ENCODE results near the gene PARVB. TPM values are rescaled to one million over a fixed set of nuclear protein-coding genes. Genes with fewer than 3 reads are reported as not detected.

The PARVB gene
- total RNA-seq, 1 donor from 2014 or later = 52.7 TPM

DNA sequence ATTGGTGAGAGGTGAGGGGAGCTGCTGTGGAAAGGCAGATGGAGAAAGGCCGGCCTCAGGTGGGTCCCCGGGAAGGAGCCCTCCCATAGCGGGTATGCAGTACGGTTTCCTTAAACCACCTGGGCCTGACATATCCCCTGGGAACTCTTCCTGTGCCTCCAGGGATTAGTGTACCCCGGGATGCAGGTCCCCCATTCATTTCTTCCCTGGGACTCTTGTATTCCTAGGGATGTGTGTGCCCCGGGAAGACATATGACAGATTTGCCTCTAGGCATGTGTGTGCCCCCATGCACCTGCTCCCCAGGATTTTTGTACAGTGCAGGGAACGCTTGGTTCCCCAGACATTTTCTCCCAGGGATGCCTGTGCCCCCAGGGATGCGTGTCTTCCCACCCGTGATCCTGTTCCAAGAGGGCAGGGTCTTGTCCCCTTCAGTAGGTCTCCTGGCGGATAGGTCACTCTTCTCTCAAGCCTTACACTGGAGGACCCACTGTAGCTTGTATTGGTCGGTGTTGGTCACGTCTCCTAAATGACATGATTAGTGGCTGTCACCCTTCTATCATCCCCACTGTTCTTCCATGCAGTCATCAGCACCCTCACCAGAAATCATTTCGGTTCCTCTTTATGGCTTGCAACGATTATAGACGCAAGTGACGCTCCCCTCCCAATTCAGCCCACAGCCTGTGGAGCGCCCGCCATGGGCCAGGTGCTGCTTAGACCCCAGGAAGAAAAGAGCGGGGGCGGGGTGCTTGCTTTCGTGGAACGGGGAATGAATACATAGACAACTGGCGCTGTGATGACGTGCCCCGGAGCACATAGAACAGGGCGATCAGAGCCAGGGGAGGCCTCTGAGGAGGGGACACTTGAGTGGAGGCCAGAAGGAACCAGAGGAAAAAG lies 1.3 kb downstream of the PARVB start:
- intact Hi-C loops (cut with micrococcal nuclease) = no loop called here

GRCh38 chr22:44026066-44026629 lies 2.0 kb downstream of the PARVB start:
- intact Hi-C loops (cut with micrococcal nuclease) = no loop called here

DNA sequence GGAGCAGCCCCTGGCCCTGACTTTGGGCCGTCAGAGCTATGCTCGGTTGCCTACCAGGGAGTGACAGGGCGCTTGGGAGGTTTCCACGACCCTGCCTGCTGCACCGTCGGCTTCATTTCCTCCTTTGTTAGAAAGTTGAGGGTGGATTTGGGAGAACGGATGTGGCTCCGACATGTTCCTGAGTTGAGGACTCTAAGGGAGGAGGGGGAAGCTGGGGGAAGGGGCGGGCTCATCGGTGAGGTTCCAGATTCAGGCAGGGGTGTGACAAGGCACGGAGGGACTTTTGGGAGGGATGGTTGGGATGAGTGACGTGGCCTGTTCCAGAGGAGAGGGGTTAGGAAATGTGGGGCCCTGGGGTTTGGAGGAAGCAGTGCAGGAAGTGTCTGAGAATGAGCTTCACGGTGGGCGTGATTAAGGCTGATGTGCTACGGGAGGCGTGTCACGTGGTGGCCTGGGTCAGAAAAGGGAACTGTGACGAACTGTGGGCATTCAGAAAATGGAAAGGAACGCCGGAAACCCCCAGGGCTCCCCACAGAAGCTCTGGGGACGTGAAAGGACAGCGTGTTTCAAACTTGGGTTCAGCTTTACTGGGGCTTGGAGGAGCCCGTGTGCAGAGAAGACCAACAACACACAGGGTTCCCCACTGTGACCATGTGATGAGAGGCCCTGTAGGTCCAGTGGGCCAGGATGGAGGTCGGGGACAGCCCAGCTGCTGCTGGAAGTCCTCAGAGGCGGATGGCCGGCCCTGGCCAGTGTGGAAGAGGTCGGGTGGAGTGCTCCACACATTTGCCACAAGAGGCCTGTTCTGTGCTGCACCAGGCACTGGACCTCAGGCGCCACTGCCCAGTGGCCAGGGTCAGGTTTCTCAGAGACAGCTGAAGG lies 2.8 kb downstream of the PARVB start:
- intact Hi-C loops (cut with micrococcal nuclease) = no loop called here

GRCh38 chr22:44028091-44028490 lies 4.0 kb downstream of the PARVB start:
- intact Hi-C loops (cut with micrococcal nuclease) = no loop called here

- intact Hi-C loops (cut with micrococcal nuclease) = no loop called here
These were observed 5.0 kb downstream of the PARVB start for GRCh38 chr22:44029069-44029468.

DNA sequence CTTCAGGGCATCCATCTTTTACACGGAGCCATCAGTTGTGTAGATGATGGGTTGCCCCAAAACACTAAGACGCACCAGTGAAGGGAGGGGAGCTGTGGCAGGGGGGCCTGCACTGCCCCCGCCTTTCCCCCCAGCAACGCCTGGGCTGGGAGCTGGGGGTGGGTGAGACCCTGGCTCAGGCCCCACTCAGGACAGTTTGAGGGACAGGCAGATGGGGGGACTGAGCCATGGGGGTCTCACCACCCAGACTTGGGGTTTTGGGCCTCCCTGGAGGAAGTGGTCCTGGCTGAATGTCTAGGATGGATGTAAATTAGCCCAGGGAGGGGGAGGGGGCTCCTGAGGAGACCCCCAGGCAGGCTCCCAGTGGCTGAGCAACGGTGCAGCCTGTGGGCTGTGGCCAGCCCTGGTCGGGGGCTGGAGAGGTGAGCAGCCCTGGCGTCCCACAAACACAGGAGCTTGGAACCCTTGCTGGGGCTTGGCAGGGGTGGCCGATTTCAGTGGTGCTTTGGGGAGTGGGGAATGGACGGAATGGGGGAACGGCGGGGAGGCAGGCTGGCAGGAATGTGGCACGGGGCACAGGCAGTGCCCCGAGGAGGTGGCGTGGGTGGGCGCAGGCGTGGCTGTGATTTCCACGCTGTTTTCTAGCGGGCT lies 6.1 kb downstream of the PARVB start:
- intact Hi-C loops (cut with micrococcal nuclease) = no loop called here

DNA sequence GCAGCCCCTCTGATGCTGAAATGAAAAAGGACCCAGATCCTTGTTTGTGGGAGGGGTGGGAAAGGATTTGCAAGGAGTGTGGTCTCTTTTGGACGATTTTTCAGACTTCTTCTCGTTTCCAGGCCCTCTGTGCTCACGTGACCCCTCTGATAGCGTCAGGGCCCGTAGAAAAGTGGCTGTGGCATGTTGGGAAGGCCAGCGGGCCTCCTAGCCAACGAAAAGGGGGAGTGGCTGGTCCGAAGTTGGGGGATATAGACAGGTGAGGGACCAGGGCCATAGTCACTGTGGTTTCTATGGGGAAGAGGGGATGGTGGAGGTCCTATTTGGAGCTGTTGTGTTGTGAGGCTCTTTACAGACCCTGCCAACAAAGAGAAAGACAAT lies 6.6 kb downstream of the PARVB start:
- intact Hi-C loops (cut with micrococcal nuclease) = no loop called here

DNA sequence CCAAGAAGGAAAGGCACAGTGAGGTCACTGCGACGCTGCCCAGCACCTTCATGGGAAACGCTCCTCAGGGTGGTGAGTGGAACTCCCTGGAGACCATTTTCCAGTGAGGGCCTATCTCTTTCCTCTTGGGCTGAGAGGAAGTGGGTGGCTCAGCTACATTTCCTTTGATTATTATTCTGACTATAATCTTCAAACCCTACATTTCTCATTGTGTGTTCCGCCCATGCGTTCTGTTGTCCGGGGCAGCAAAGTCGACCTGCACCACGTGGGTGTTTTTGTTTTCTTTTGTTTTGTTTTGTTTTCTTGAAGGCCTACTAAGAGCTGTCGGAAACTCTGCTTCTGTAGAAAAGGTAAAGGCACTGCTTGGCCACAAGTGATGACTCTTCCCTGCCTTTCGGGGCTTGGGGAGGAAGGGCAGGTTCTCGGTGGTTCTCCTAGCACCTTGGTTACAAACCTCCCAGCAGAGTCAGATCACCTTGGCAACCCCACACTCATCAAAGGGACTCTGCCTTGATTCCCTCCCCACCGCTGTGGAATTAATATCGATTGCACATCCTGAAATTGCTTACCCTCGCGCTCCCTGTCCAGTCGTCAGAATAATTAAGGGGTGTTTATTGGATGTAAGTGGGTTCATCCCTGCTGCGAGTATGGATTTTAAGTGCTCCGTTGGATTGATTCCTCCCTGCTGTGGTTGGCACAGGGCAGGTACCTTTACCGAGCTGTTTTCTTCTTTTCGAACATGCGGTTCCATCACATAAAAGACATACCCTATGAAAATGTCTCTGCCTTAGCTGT lies 7.3 kb downstream of the PARVB start:
- intact Hi-C loops (cut with micrococcal nuclease) = no loop called here

GRCh38 chr22:44032126-44032730 lies 8.1 kb downstream of the PARVB start:
- intact Hi-C loops (cut with micrococcal nuclease) = no loop called here

- intact Hi-C loops (cut with micrococcal nuclease) = no loop called here
These were observed 9.2 kb downstream of the PARVB start for GRCh38 chr22:44033287-44033686.

- intact Hi-C loops (cut with micrococcal nuclease) = no loop called here
These were observed 9.6 kb downstream of the PARVB start for GRCh38 chr22:44033694-44034093.

DNA sequence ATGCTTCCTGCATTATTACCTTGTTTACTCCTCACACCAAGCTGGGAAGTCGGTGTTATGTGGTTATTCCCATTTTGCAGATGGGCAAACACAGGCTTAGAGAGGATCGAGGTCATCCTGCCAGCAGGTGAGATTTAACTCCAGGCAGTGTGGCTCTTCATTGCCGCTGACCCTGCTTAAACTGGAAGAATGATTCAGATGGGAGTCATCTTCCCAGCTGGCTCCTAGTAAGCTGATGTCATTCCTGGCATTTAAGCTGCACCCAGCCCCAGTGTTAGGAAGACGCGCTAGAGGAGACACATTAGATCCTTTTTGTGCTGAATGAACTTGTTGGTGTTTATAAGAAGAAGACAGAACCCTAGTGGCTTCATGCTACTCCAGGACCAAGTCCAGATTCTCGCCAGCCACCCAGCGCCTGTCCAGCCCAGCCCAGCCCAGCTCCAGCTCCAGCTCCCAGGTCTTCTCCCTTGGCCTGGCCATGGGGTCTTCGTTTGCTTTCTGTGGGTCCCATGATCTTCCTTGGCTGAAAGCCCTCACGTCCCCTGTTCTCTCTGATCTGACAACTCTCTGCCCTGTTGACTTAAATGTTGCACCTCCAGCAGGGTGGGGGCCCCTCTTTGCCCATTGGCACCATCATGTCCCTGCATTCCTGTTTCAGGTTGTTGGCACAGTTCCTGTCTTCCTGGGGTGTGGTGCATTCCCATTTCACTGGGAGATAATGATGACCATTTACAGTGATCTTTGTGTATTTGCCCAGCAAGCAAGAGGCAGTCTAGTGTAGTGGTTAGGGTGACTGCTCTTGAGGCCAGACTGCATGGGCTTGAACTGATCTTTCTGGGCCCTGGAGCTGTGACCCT lies 13.6 kb downstream of the PARVB start:
- intact Hi-C loops (cut with micrococcal nuclease) = no loop called here

DNA sequence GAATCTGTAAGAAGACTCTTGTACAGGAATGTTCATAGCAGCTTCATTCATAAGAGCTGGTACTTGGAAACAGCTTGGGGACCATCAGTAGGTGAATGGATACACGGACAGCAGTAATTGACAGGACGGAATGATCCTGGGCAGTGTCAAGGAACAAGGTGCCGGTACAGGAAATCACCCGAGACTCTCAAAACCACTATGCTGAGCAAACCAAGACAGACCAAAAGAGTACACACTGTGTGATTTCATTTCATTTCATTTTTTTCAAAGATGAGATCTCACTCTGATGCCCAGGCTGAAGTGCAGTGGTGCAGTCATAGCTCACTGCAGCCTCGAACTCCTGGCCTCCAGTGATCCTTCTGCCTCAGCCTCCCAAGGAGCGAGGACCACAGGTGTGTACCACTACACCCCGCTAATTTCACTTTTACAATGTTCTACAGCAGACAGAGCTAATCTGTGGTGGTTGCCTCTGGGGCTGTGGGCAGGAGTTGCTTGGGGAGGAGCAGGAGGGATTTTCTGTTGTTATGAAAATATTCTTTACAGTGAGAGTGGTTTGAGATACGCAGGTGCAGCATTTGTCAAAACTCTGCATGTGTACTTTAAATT lies 15.6 kb downstream of the PARVB start:
- intact Hi-C loops (cut with micrococcal nuclease) = no loop called here

GRCh38 chr22:44042249-44043218 lies 18.4 kb downstream of the PARVB start:
- intact Hi-C loops (cut with micrococcal nuclease) = no loop called here

DNA sequence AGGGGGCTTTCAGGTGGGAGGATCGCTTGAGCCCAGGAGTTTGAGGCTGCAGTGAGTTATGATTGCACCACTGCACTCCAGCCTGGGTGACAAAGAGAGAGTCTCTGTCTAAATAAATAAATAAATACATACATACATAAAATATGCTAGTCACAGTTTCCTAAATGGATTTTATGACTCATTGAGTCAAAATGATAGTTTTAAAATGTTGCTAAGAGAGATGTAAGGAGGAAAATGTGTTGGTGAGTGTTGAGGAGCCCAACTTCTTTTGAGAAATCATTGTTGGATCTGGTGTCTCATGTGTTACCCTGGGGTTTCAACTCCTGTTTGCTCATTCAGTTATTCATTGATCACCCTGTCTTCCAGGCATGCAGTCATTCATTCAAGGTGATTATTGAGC lies 21.0 kb downstream of the PARVB start:
- intact Hi-C loops (cut with micrococcal nuclease) = no loop called here

DNA sequence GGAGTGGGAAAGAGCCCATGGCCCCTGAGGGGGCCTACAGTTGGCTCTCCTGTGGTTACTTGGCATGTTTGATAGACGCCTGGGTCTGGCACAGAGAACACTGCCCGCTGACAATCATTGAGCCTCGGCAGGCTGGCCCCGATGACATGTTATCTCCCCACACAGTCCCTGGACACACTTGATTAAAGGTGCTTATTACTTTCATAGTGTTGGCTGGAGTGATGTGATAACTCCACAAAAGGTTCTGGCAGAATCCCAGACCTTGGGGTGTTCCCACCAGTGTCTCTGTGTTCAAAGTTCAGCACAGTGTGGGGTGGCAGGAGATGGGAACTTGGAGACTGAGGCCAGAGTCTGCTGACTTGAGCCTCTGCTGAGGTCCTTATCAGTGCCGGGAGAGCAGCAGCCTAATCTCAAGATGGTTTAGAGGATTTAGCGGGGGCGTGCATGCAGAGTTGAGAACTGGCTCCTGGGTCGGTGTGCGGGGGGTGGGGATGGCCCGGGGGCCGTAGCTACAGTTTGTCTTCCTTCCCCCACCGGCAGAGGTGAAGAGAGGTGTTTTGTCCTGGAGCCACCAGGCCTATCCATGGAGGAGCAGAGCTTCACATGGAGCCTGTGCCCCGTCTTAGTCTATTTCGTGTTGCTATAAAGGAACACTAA lies 22.5 kb downstream of the PARVB start:
- intact Hi-C loops (cut with micrococcal nuclease) = no loop called here

DNA sequence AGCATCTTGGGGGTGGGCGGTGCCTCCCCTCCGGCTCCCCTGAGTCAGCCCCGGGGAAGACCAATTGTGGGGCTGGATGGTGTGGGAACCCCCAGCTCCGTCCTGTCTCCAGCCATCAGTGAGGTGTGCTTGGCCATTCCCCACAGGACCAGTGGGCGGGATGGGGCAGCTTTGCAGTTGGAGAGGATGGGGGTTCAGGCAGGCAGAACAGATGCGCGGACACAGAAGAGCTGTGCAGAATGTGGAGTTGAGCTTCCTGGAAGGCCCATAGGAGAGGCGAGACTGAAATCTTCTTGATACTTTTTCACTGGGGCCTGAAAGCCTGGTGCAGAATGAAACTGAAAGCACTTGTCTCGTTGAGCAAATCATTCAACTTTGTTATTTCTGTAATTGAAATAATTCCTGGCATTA lies 23.8 kb downstream of the PARVB start:
- intact Hi-C loops (cut with micrococcal nuclease) = no loop called here
